Transverse colon (tissue), 4 donors: ENCODE results near the gene FRY.

Experiments used
- CTCF ChIP-seq, 5 experiments: fragments of 200-600 bp in 3 of 5; fragments of 450-650 bp in 2 of 5; sonication (generic) in 3 of 5; IDR thresholded peaks; 1 replicate in 2 of 5; 2 replicates in 3 of 5; pipeline ENCODE4 v1.5.1; 2016 to 2017; ENCODE audit warnings: antibody characterized with exemption in 5 of 5, inconsistent platforms in 3 of 5, mild to moderate bottlenecking in 2 of 5, moderate library complexity in 1 of 5
- POLR2A ChIP-seq: fragments of 450-650 bp; IDR thresholded peaks from one replicate; pipeline ENCODE4 v1.6.1; 2016; ENCODE audit warnings: antibody characterized with exemption, mild to moderate bottlenecking, moderate library complexity
- POLR2AphosphoS5 ChIP-seq, 3 donors: sonication (generic); formaldehyde crosslinking; IDR thresholded peaks; one replicate each; pipeline ENCODE4 v1.6.1; 2016; ENCODE audit warnings: antibody characterized with exemption in 3 of 3

- TF ChIP-seq CTCF (IDR thresholded peaks at IDR 0.05) (no peak), POLR2A (no peak), POLR2AphosphoS5 (IDR thresholded peaks at IDR 0.05) (no peak)
Measured at GRCh38 chr13:32047088-32047487, 15.5 kb downstream of the FRY start.
